MM.1S (cell line): Measurements from ENCODE around the gene UQCC2.

ENCODE experiments used
- DNase-seq: peaks from one replicate; pipeline ENCODE4 v3.0.0-alpha.2; 2015
- H2AFZ ChIP-seq: fragments of 300-600 bp; sonication (generic); 2 replicates; pipeline ENCODE4 v1.6.0; 2016; ENCODE audit warnings: antibody characterized with exemption, low read length
- H3F3A ChIP-seq: fragments of 300-600 bp; sonication (generic); 2 replicates; pipeline ENCODE4 v1.6.1; 2016; ENCODE audit warnings: mild to moderate bottlenecking, antibody characterized with exemption, low read length, moderate library complexity, mixed read lengths; ENCODE audit not compliant: insufficient read depth
- H3K27ac ChIP-seq: fragments of 300-600 bp; sonication (generic); 2 replicates; pipeline ENCODE4 v1.5.1; 2016; ENCODE audit warnings: mild to moderate bottlenecking, low read length
- H3K27me3 ChIP-seq: fragments of 300-600 bp; sonication (generic); replicated peaks from 2 replicates; pipeline ENCODE4 v1.6.0; 2016; ENCODE audit warnings: low read length; ENCODE audit not compliant: insufficient read depth
- H3K36me3 ChIP-seq: fragments of 300-600 bp; sonication (generic); replicated peaks from 2 replicates; pipeline ENCODE4 v1.6.1; 2016; ENCODE audit warnings: mild to moderate bottlenecking, low read length, mixed read lengths; ENCODE audit not compliant: insufficient read depth
- H3K4me1 ChIP-seq: fragments of 300-600 bp; sonication (generic); 2 replicates; pipeline ENCODE4 v1.6.1; 2016; ENCODE audit warnings: low read length, mixed read lengths
- H3K4me2 ChIP-seq: fragments of 300-600 bp; sonication (generic); 2 replicates; pipeline ENCODE4 v1.6.0; 2016; ENCODE audit warnings: low read depth, low read length
- H3K4me3 ChIP-seq: fragments of 300-600 bp; sonication (generic); 2 replicates; pipeline ENCODE4 v1.5.1; 2016; ENCODE audit warnings: low read length, mixed read lengths
- H3K79me2 ChIP-seq: fragments of 300-600 bp; sonication (generic); 2 replicates; pipeline ENCODE4 v1.6.1; 2016; ENCODE audit warnings: mixed run types, low read length, mixed read lengths
- H3K9ac ChIP-seq: fragments of 300-600 bp; sonication (generic); 2 replicates; pipeline ENCODE4 v1.6.1; 2016; ENCODE audit warnings: low read length, mixed read lengths
- H3K9me2 ChIP-seq: fragments of 300-600 bp; sonication (generic); replicated peaks from 2 replicates; pipeline ENCODE4 v1.6.1; 2016; ENCODE audit warnings: mild to moderate bottlenecking, low read length, mixed read lengths; ENCODE audit not compliant: insufficient read depth
- H3K9me3 ChIP-seq: fragments of 300-600 bp; sonication (generic); replicated peaks from 2 replicates; pipeline ENCODE4 v1.6.1; 2016; ENCODE audit warnings: mild to moderate bottlenecking, low read length, mixed read lengths; ENCODE audit not compliant: insufficient read depth
- H4K20me1 ChIP-seq: fragments of 300-600 bp; sonication (generic); 2 replicates; pipeline ENCODE4 v1.6.1; 2016; ENCODE audit warnings: mild to moderate bottlenecking, low read length, moderate library complexity, mixed read lengths; ENCODE audit not compliant: insufficient read depth
- CTCF ChIP-seq: fragments of 300-600 bp; sonication (generic); IDR thresholded peaks from 2 replicates; pipeline ENCODE4 v1.5.1; 2016; ENCODE audit warnings: antibody characterized with exemption, low read length, mixed read lengths
- EZH2 ChIP-seq: fragments of 300-600 bp; sonication (generic); optimal IDR thresholded peaks from 2 replicates; pipeline ENCODE3; 2017; ENCODE audit warnings: low read depth, mild to moderate bottlenecking, antibody characterized with exemption, low read length, mixed read lengths
- EZH2phosphoT487 ChIP-seq: fragments of 300-600 bp; sonication (generic); IDR thresholded peaks from 2 replicates; pipeline ENCODE4 v1.6.1; 2018; ENCODE audit warnings: antibody characterized with exemption, low read length

The UQCC2 gene

DNA sequence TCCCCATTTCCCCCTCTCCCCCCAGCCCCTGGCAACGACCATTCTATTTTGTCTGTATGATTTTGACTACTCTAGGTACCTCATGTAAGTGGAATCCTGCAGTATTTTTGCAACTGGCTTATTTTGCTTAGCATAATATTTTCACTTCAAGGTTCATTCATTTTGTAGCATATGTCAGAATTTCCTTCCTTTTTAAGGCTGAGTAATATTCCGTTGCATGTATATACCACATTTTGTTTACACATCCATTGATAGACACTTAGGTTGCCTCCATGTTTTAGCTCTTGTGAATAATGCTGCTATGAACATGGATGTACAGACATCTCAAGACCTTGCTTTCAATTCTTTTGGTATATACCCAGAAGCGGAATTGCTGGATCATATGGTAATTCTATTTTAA lies 1.4 kb upstream of the UQCC2 start:
- Histone ChIP-seq H3K9ac (no peak overlapping the region), H3F3A (peaks cover 5% of the 10 kb centered on the region; the same call in 1 of the 2 replicates)

GRCh38 chr6:33710296-33711121 lies 991 bp downstream of the UQCC2 start:
- H3K27me3 ChIP-seq: no peaks in the 10 kb centered on the region
- H3K36me3 ChIP-seq: no peaks in the 10 kb centered on the region
- H2AFZ ChIP-seq: peak overlapping the region; percentile 83; the same call in 1 of the 2 replicates
- no peak overlapping the region for H3K27ac ChIP-seq
- H3K4me3 ChIP-seq: peak overlapping the region; percentile 88
- peaks cover 33% of the 10 kb centered on the region for H3K79me2 ChIP-seq
- H3K9me3 ChIP-seq: no peaks in the 10 kb centered on the region
- H3K4me1 ChIP-seq: peaks cover 48% of the 10 kb centered on the region
- peak overlapping the region; percentile 79 for H3K4me2 ChIP-seq
- H3F3A ChIP-seq: peaks cover 14% of the 10 kb centered on the region
- TF ChIP-seq EZH2phosphoT487 (no peak), EZH2 (no peak)
- H3K9ac ChIP-seq: peak overlapping the region; percentile 98; the same call in 1 of the 2 replicates
- no peaks in the 10 kb centered on the region for H4K20me1 ChIP-seq
- no peaks in the 10 kb centered on the region for H3K9me2 ChIP-seq
- DNase-seq: no peak

More for the DNA sequence above, 1.4 kb upstream of the UQCC2 start:
- H3K4me3 ChIP-seq: no peak overlapping the region
- DNase-seq: no peak
- TF ChIP-seq CTCF (no peak), EZH2 (no peak)
- peaks cover 21% of the 10 kb centered on the region for H3K79me2 ChIP-seq
- H3K9me2 ChIP-seq: no peaks in the 10 kb centered on the region
- H4K20me1 ChIP-seq: no peaks in the 10 kb centered on the region
- H3K4me1 ChIP-seq: peaks cover 25% of the 10 kb centered on the region
- no peak overlapping the region for H2AFZ ChIP-seq
- H3K4me2 ChIP-seq: no peak overlapping the region
- H3K9me3 ChIP-seq: no peaks in the 10 kb centered on the region
- no peaks in the 10 kb centered on the region for H3K27me3 ChIP-seq
- H3K36me3 ChIP-seq: no peaks in the 10 kb centered on the region
- no peak overlapping the region for H3K27ac ChIP-seq

GRCh38 chr6:33709605-33710295 lies 1.8 kb downstream of the UQCC2 start:
- H2AFZ ChIP-seq: no peak overlapping the region
- no peaks in the 10 kb centered on the region for H3K27me3 ChIP-seq
- TF ChIP-seq EZH2phosphoT487 (no peak), EZH2 (no peak), CTCF (no peak)
- peaks cover 52% of the 10 kb centered on the region for H3K4me1 ChIP-seq
- DNase-seq: no peak
- H3K79me2 ChIP-seq: peaks cover 36% of the 10 kb centered on the region
- no peak overlapping the region for H3K9ac ChIP-seq
- peak overlapping the region; percentile 79; the same call in 1 of the 2 replicates for H3K4me2 ChIP-seq
- H3K27ac ChIP-seq: no peak overlapping the region
- no peaks in the 10 kb centered on the region for H3K9me2 ChIP-seq
- no peaks in the 10 kb centered on the region for H3K9me3 ChIP-seq
- H3F3A ChIP-seq: peaks cover 14% of the 10 kb centered on the region
- H3K36me3 ChIP-seq: no peaks in the 10 kb centered on the region
- H4K20me1 ChIP-seq: no peaks in the 10 kb centered on the region
- no peak overlapping the region; the same call in 1 of the 2 replicates for H3K4me3 ChIP-seq
